ENCODE measurements around the gene LGALS3BP.

DNA sequence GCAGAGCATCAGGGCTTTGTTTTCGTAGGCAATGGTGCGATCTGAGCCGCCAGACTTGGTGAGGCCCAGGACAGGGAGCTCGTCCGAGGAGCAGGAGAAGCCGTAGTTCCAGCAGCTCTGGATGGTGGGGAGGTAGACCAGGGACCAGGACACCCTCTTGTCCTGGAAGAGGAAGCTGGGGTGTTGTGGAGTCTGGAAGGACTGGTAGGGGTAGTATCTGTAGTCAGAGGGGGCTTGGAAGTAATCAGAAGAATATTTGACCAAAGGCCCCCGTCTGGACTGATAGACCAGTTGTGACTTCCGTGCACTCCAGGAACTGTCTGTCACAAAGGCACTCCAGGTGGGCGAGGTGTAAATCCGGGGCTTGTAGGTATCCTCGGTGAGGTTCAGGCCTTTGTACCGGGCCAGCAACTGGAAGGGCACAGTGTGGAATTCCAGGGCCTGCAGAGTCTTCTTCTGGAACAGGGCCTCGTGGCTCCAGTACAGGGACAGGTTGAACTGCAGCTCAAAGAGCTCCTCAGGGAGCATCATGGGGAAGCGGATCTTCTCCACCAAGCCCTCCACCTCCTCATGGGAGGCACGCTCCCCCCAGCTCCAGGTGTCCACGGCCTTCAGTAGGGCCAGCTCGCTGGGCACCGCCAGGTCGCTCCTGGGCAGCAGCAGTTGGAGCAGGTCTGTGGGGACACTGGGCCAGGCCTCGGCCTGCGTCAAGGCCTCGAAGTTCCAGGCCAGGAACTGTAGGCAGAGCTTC lies 7.8 kb downstream of the LGALS3BP start:
- TF ChIP-seq POLR2A (IDR thresholded peaks at IDR 0.05; ENCODE audit: low read depth, low read length): no peak
- no peak for TF ChIP-seq POLR2AphosphoS5 (IDR thresholded peaks at IDR 0.05; ENCODE audit: low read depth, low read length)
- no peak for TF ChIP-seq TAF1 (IDR thresholded peaks at IDR 0.05; ENCODE audit: borderline replicate concordance, low read depth, low read length)
